CD4-positive, alpha-beta T cell treated with Interleukin-15 for 1 hour (primary cell): ENCODE data around the gene RAD9A.

ENCODE experiments used
- DNase-seq: peaks from one replicate; pipeline ENCODE4 v3.0.0-alpha.2; 2020

RAD9A gene

DNA sequence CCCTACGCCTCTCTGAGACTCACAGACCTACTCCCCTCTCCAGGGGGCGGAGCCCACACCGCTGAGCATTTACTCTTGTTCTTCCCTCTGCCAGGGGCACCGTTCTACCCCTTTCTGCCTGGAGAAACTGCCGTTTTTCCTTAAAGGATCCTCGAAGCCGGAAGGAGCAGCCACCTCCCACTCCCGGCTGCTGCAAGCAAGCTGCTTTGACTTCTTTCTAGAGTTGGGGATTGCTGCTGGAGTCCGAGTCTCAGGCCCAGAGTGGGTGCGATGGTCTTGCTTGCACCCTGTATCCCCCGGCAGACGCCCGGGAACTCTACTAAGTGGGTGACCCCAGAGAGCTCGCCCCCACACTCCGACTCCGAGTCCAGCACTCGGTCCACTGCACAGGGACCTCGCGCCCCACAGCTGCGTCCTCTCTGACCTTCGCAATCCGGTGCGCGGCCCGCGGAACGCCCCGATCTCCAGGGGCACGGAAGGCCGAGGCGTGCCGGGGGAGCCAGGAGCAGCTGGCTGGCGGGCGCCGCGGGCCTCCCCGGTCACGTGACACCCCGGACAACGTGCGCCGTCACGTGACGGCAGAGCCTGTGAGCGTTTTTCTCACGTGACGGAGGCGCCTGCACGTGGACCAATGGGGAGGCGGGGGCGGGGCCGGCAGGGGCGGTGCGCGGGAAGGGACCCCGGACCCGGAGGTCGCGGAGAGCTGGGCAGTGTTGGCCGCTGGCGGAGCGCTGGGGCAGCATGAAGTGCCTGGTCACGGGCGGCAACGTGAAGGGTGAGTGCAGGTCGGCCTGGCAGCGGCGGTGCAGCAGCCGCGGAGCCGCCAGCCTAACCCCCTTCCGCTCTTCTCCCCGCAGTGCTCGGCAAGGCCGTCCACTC lies at the start of gene RAD9A:
RAD9A (plus strand) TSS at position 683 of the 879 bp plus-strand sequence; CDS start at position 742, 59 bp downstream.
- peak; percentile 92 for DNase-seq

DNA sequence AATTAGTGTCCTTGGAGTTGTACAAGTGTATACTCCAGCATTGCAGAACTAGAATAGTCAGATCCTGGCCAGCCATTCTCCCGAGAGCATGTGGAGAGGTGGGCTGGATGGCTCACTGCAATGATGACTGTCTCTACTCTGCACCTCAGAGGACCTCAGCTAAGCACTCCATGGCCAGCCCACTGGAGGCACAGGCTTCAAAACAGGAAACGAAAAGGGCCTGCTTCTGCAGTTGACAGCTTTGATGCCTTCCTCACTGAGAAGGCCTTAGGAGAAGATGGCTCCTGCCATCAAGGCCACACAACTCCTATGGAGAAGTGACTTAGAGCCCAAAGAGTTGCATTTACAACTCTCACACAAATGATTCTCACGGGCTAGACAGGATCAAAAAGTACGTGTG lies 47.5 kb upstream of the RAD9A start:
- DNase-seq, result no peak

DNA sequence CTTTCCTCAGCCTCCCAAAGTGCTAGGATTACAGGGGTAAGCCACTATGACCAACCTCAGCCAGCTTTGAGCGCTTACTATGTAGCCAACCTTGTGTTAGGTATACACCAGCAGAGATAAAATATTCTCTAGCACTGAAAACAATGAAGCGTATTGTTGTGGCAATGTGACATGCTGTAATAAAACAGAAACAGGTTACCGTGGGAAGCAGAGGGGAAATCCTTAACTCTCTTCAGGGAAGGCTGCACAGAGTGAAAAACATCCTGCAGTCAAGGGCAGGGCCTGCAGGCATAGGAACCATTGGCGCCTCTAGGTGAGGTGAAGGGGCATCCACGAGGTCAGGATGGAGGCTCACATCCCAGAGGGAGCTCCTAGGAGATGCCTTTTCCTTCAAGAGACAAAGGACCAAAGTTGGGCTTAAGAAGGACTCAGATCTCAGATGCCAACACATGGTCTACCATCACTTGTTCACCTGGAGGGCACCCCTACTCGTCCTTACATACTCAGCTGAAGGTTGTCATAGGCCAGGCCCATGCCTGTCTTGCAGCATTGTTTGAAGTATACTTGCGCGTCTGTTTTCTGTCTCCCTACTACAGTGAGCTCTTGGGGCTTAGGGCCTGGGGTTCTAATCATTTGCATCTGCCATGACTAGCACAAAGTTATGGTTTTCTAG lies 46.4 kb upstream of the RAD9A start:
- no peak for DNase-seq

GRCh38 chr11:67345920-67346819 lies 45.6 kb upstream of the RAD9A start:
- DNase-seq, result no peak

- no peak for DNase-seq
Measured at GRCh38 chr11:67347964-67348749, 43.6 kb upstream of the RAD9A start.

DNA sequence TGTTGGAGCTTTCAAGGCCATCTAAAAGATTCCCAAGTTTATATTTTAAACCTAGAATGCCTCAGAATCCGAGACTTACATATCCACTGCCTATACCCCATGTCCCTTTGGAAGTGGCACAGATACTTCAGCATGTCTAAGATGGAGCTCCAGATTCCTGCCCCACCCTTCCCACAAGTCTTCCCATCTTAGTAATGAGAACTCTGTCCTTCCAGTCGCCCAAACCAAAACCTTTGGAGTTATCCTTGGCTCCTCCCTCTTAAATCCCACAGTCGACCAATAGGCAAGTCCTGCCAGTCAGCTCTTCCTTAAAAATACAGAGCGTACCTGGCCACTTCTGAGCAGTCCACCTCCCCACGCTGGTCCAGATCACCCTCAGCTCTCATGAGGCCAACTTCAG lies 42.8 kb upstream of the RAD9A start:
- no peak for DNase-seq

DNA sequence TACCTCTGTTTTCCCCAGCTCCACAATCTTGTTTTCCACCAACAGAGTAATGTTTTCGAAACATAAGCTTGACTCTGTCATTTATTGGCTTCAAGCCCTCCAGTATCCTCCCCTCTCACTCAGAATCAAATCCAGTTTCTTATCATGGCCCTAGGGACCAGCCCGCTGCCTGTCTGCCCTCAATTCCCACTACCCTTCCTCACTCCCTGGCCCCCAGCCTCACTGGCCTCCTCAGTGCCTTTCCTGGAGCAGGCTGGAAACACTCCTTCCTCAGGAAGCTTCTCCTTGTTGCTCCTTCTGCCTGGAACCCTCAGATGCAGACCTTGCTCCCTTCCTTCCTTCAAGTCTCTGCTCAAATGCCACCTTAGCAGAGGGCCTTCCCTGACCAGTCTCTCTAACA lies 42.3 kb upstream of the RAD9A start:
- no peak for DNase-seq

GRCh38 chr11:67349928-67350465 lies 41.8 kb upstream of the RAD9A start:
- DNase-seq, result no peak

- peak; percentile 76 for DNase-seq
Measured at GRCh38 chr11:67351275-67352005, 40.3 kb upstream of the RAD9A start.

- DNase-seq, result peak; percentile 76
Measured at GRCh38 chr11:67352546-67353316, 39.1 kb upstream of the RAD9A start.

DNA sequence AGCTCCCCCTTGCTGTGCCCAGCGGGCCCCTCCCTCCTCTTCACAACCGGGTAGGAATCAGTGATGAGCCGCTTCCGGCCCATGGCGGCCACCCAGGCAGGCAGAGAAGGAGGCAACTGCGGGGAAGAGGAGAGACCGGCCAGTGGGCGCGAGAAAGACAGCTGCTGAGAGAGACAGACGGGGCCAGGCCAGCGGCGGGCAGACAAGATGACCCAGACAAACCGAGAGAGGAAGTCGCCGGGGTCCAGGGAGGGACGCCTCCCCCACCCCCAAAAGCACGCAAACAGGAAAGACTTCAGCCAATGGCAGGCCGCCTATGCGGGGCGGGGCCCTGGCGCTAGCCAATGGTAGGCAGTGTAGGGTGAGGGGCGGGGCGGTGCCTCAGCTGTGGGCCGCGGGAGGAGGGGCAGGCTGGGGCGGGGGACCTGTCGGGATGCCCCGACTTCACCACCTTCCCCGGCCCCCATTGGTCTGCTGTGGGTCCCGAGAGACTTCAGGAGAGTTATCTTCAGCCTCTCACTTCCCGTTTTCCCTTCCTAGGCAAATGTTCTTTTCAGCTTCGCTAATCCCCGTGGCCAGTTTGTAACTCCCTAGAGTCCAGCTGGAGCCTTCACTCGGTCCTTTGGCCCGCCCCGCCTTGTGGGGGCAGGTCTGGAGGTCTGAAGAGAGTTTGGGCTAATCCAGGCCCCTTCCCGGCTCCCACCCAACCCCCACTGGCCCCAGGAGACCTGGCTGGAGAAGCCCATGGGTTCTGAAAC lies 38.3 kb upstream of the RAD9A start, which contains the start of gene POLD4:
POLD4 (minus strand) TSS at position 230 of the 758 bp plus-strand sequence; CDS start at position 83, 147 bp downstream.
- peak; percentile 97 for DNase-seq

- no peak for DNase-seq
Measured at GRCh38 chr11:67354075-67355022, 37.4 kb upstream of the RAD9A start.

- DNase-seq, result no peak
Measured at GRCh38 chr11:67355023-67355793, 36.6 kb upstream of the RAD9A start.

DNA sequence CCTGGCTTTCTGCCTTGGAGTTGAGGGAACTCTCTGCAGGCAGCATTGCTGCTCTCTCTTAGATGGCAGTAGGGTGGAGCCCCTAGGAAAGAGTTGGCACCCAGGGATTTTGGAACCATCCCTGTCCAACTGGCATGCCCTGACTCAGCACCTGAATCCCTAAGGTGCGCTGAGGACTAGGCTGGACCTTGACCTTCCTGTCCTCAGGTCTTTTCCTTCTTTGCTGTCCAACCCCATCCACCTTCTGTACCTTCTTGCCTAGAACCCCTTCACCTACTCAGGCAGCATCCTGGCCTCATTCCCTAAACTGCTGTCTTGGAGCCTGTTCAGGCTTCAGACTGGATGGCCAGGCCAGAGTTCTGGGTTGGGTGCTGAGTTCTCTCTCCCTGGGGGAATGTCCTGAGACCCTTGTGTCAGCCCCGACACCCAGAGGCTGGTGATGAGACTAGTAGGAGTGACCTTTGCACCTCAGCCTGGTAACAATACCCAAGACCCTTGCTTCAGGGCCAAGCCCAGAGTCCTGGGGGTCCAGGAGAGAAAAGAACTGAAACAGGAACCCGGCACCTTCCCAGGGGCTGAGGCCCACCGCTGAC lies 35.9 kb upstream of the RAD9A start:
- no peak for DNase-seq

GRCh38 chr11:67356387-67356863 lies 35.4 kb upstream of the RAD9A start:
- no peak for DNase-seq

DNA sequence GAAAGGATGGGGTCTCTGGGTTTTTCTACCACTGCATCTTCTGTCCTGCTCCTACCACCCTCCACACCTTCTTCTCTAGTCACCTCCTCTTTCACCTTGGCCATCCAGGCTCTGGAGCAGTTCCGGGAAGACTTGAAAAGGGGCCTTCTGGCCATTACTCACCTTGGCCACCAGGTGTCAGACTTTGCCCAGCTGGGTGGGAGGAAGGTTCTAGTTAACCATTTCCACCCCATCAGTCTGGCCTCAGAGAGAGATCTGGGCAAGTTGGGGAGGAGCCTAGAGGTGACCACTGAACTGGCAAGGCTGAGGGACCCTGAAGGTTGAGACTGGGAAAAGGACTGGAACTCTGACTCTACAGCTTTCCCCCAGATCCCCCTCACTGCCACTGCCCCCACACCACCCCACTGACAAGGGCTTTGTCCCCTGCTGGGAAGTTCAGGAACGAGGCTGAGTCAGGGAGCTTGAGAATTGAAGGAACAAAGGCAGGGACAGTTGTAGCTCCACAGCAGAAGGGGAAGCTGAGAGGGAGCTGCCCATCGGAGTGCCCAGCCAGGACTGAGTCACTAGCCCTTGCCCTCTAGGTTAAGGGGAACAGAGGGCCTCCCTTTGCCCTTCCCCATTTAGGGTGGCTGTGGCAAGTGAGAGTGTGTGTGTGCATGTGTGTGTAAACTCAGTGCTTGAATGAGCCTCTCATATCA lies 34.8 kb upstream of the RAD9A start:
- DNase-seq, result peak; percentile 80
